HepG2 (cell line): ENCODE data around the gene RAD51AP1. TPM values are rescaled to one million over a fixed set of nuclear protein-coding genes. Genes with fewer than 3 reads are reported as not detected.
A peak's percentile ranks its signal among the peaks of the same experiment; 100 is the strongest.

Experiments
- ATAC-seq: fragments of 200-7000 bp; cut with Tn5 transposase; 3 replicates; pipeline ENCODE4 v1.9.1; 2020; ENCODE audit warnings: mild to moderate bottlenecking, moderate library complexity
- BruUV-seq: library from RNA; stranded (reverse); fragments of 400-500 nt; replicated peaks from 2 replicates; lab custom pipeline; 2021; lab: Mats Ljungman, UMichigan
- CTCF ChIA-PET: fragments of 300-600 bp; formaldehyde crosslinking; extraction: SDS; loops from one replicate; lab custom pipeline; 2021; ENCODE audit warnings: low total read pairs, inconsistent platforms, low intra/inter-chr PET ratio; lab: Yijun Ruan, JAX
- POLR2A ChIA-PET: fragments of 350-600 bp; sonication (Branson Sonifier 250); formaldehyde crosslinking; loops from one replicate; lab custom pipeline; 2020; ENCODE audit warnings: antibody characterized with exemption, inconsistent platforms; lab: Yijun Ruan, JAX
- DNase-seq: peaks from one replicate; pipeline ENCODE4 v3.0.0-alpha.2; 2015; ENCODE audit warnings: low spot score
- FAIRE-seq: peaks from 3 replicates; lab custom pipeline; 2011; peaks lifted over from hg19 to GRCh38; lab: Jason Lieb, UNC
- H2AFZ ChIP-seq: one replicate; pipeline ENCODE4 v1.6.1; 2011; ENCODE audit warnings: low read length, inconsistent platforms
- H3K27ac ChIP-seq: fragments of 300-600 bp; 3 replicates; pipeline ENCODE4 v1.8.0; 2011; ENCODE audit warnings: mixed run types, mild to moderate bottlenecking, mixed read lengths, low read length, inconsistent platforms; ENCODE audit not compliant: insufficient read depth; ENCODE audit errors: extremely low read length
- H3K27me3 ChIP-seq, 2 experiments: fragments of 200-600 bp in 1 of 2; 2 replicates in 1 of 2; 3 replicates in 1 of 2; pipeline versions ENCODE4 v1.6.0 to v1.8.0; 2011; ENCODE audit warnings: low read length in 2 of 2, mild to moderate bottlenecking in 2 of 2, moderate library complexity in 2 of 2, inconsistent platforms in 1 of 2; ENCODE audit not compliant: insufficient read depth in 2 of 2, control insufficient read depth in 1 of 2
- H3K36me3 ChIP-seq, 2 experiments: fragments of 200-600 bp in 1 of 2; replicated peaks in 1 of 2; 2 replicates in 1 of 2; 3 replicates in 1 of 2; pipeline versions ENCODE4 v1.5.1 to v1.8.0; 2011; ENCODE audit warnings: low read length in 2 of 2, inconsistent platforms in 1 of 2; ENCODE audit not compliant: insufficient read depth in 2 of 2, control insufficient read depth in 1 of 2
- H3K4me1 ChIP-seq: 2 replicates; pipeline ENCODE4 v1.5.1; 2012; ENCODE audit warnings: low read length, inconsistent platforms; ENCODE audit not compliant: insufficient read depth
- H3K4me2 ChIP-seq: 2 replicates; pipeline ENCODE4 v1.6.0; 2011; ENCODE audit warnings: low read depth, low read length, inconsistent platforms
- H3K4me3 ChIP-seq, 3 experiments: fragments of 200-600 bp in 1 of 3; sonication (generic), shearing (Covaris generic) in 1 of 3; replicated peaks in 1 of 3; 2 replicates each; pipeline ENCODE4 v1.5.1; 2011 to 2016; ENCODE audit warnings: low read length in 3 of 3, inconsistent platforms in 2 of 3, low read depth in 2 of 3, mild to moderate bottlenecking in 2 of 3, control low read depth in 1 of 3, mixed read lengths in 1 of 3; ENCODE audit not compliant: insufficient read depth in 1 of 3
- H3K79me2 ChIP-seq: one replicate; pipeline ENCODE4 v1.6.1; 2011; ENCODE audit warnings: low read length, inconsistent platforms; ENCODE audit not compliant: insufficient read depth
- H3K9ac ChIP-seq: 2 replicates; pipeline ENCODE4 v1.6.0; 2011; ENCODE audit warnings: mild to moderate bottlenecking, low read depth, low read length, inconsistent platforms; ENCODE audit not compliant: insufficient read depth
- H3K9me3 ChIP-seq: 2 replicates; pipeline ENCODE4 v1.5.1; 2012; ENCODE audit warnings: mild to moderate bottlenecking, low read length
- H4K20me1 ChIP-seq: 2 replicates; pipeline ENCODE4 v1.6.0; 2011; ENCODE audit warnings: inconsistent platforms, mild to moderate bottlenecking, low read length, moderate library complexity; ENCODE audit not compliant: insufficient read depth
- DPF2 ChIP-seq: sonication (generic); formaldehyde crosslinking; IDR thresholded peaks from 2 replicates; pipeline ENCODE4 v1.4.0; 2020; ENCODE audit warnings: mild to moderate bottlenecking, low read depth, missing genetic modification reagents, borderline replicate concordance
- HOXA7 ChIP-seq: sonication (generic); formaldehyde crosslinking; IDR thresholded peaks from 2 replicates; pipeline ENCODE4 v1.8.1; 2022; ENCODE audit warnings: mild to moderate bottlenecking, missing genetic modification reagents, moderate library complexity
- NAIF1 ChIP-seq: sonication (generic); formaldehyde crosslinking; IDR thresholded peaks from 2 replicates; pipeline ENCODE4 v1.5.0; 2020; ENCODE audit warnings: mild to moderate bottlenecking, missing genetic modification reagents, borderline replicate concordance
- SMC3 ChIP-seq: IDR thresholded peaks from 2 replicates; pipeline ENCODE4 v1.6.1; 2011; ENCODE audit warnings: low read length, improper control_type of control experiment
- SOX5 ChIP-seq: IDR thresholded peaks from 2 replicates; pipeline ENCODE4 v1.6.1; 2016; ENCODE audit warnings: borderline replicate concordance
- STAG1 ChIP-seq: sonication (generic); formaldehyde crosslinking; IDR thresholded peaks from 2 replicates; pipeline ENCODE4 v1.4.0; 2020; ENCODE audit warnings: missing genetic modification reagents
- ZNF230 ChIP-seq: sonication (generic); formaldehyde crosslinking; IDR thresholded peaks from 2 replicates; pipeline ENCODE4 v1.4.0; 2020; ENCODE audit warnings: mild to moderate bottlenecking, missing genetic modification reagents
- ZNF841 ChIP-seq: sonication (generic); formaldehyde crosslinking; IDR thresholded peaks from 2 replicates; pipeline ENCODE4 v1.8.1; 2023; ENCODE audit warnings: missing genetic modification reagents, borderline replicate concordance
- WGBS: methylation state at CpG from one replicate; pipeline ENCODE4 v1.1.6; 2017; ENCODE audit warnings: low lambda C conversion rate; 5-methylcytosine and 5-hydroxymethylcytosine counted together
- in situ Hi-C: cut with HindIII; loops from 2 replicates; pipeline ENCODE4 v1.10.0; 2017; ENCODE audit warnings: low pct_unique_long_range_greater_than_20kb; ENCODE audit not compliant: extremely low pct_ligation_motif_present
- intact Hi-C: fragments of 100-400 bp; cut with micrococcal nuclease; formaldehyde crosslinking; loops from one replicate; pipeline ENCODE4 v1.10.0; 2022; ENCODE audit not compliant: unreplicated experiment
- polyA plus RNA-seq, 8 experiments: library from polyadenylated mRNA; depleted of rRNA in 3 of 8; stranded (reverse) in 7 of 8; unstranded in 1 of 8; fragments of >200 nt; fragmentation: Illumina TruSeq in 4 of 8; extraction: Trizol in 4 of 8; gene quantifications; 2 replicates each; pipeline versions ENCODE4 v1.2.1 to v1.2.3, GENCODE V29; 2011 to 2016; ENCODE audit warnings: low read depth in 4 of 8, missing spikeins in 1 of 8, mixed read lengths in 1 of 8; ENCODE audit not compliant: insufficient read depth in 1 of 8
- total RNA-seq, 5 experiments: library from RNA; depleted of rRNA; stranded (reverse); fragments of >200 nt; fragmentation: Illumina TruSeq; extraction: Trizol; gene quantifications; 2 replicates each; pipeline ENCODE4 v1.2.3, GENCODE V29; 2016; ENCODE audit warnings: low read depth in 1 of 5
- TF ChIP-seq, protein P1 (sequence below): IDR thresholded peaks from 2 replicates; pipeline ENCODE4 v1.6.1; 2016; ENCODE audit warnings: missing biosample characterization, missing genetic modification reagents, low read depth
- TF ChIP-seq, protein P2 (sequence below): sonication (generic); formaldehyde crosslinking; IDR thresholded peaks from 2 replicates; pipeline ENCODE4 v1.8.1; 2022; ENCODE audit warnings: mild to moderate bottlenecking, missing genetic modification reagents
- TF ChIP-seq, protein P3 (sequence below): sonication (generic); formaldehyde crosslinking; IDR thresholded peaks from 2 replicates; pipeline ENCODE4 v1.8.0; 2022; ENCODE audit warnings: mild to moderate bottlenecking, missing genetic modification reagents, borderline replicate concordance
- TF ChIP-seq, protein P4 (sequence below): sonication (generic); formaldehyde crosslinking; IDR thresholded peaks from 2 replicates; pipeline ENCODE4 v1.4.0; 2020; ENCODE audit warnings: mild to moderate bottlenecking, missing genetic modification reagents

The RAD51AP1 gene
- total and polyA plus RNA-seq, 2 of the 13 experiments (the other 11 are each of a cell fraction or from before 2014, with no cell fraction given) = 16.6 to 49.3 TPM

DNA sequence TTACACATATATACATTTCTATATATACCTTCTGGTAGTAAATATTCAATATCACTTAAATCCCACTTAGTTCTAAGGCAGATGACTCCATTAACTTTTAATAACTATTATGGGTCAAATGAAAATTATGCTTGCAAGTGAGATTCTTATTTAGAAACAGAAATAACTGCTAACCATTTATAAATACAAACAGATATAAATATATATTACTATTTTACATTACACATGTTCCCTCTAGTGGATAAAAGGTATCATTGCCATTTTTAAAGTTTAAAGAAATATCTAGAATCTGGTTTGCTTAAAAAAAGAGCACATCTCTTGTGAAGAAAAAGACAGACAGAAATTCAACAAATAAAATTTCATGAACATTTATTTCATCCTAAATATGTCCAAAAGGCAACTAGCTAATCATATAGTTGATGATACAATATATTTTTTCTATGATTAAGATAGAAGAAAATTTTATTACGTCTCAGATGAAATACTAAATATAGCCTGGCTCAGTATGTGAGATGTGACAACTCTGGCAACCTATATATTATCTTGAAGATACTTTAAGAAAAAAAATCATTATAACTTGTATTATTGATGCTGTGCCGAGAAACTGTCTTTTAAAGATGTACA, 11.7 kb upstream of the RAD51AP1 start:
- intact Hi-C loops (loop anchor here (1.0 to 5.0 kb wide), 2 partner anchors 106 to 220 kb away; no protein-coding TSS in a partner anchor), in situ Hi-C loops (loop anchor here (10.0 kb wide), 1 partner anchor 172 kb away; no protein-coding TSS in a partner anchor)
- Histone ChIP-seq H3K4me3 (no peak overlapping the region), H3K4me1 (no peaks in the 10 kb centered on the region), H3K9ac (no peak overlapping the region), H2AFZ (no peak overlapping the region), H3K9me3 (no peaks in the 10 kb centered on the region), H3K79me2 (no peaks in the 10 kb centered on the region), H3K36me3 (peaks cover 0 to 10% of the 10 kb centered on the region in 2 experiments; a peak in 1 of 5 replicates), H3K27me3 (no peaks in the 10 kb centered on the region), H4K20me1 (no peaks in the 10 kb centered on the region), H3K4me2 (no peak overlapping the region), H3K27ac (no peak overlapping the region)
- POLR2A ChIA-PET = no interaction called here
- TF ChIP-seq STAG1 (CRISPR knock-in tag) (peak; percentile 58), SMC3 (0 out of 2 replicates have a peak, but pooled peaks have one; percentile 11), NAIF1 (CRISPR knock-in tag) (no peak)
- no peak for ATAC-seq
- 94% methylated on average over 2 of the region's 2 CpGs for WGBS
- no peak for FAIRE-seq
- CTCF ChIA-PET = interaction anchor here (0.9 to 3.6 kb wide), 4 partner anchors 105 to 220 kb away, joined by 3 to 37 read pairs (median 6); no protein-coding TSS in a partner anchor
- peak; percentile 5 for DNase-seq
- BruUV-seq = no TSS peak

DNA sequence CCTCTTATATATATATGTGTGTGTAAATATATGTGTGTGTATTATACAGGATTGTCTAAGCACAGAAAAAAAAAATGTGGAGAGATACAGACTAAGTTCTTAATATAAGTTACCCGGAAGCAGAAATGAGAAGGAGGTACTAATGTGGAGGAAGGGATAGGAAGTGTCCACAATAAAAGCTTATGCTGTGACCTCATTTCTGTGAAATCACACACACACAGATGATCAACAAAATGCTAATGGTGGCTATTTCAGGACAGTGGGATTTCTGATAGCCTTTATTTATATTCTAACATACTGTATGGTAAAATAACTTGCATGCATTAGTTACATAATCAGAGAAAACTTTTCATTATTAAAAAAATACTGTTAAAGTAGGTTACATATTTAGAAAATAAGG, 8.5 kb upstream of the RAD51AP1 start:
- Histone ChIP-seq H3K4me1 (no peaks in the 10 kb centered on the region), H3K27ac (no peak overlapping the region), H2AFZ (no peak overlapping the region), H3K79me2 (no peaks in the 10 kb centered on the region), H3K27me3 (no peaks in the 10 kb centered on the region), H3K4me2 (no peak overlapping the region), H3K4me3 (no peak overlapping the region), H3K9ac (no peak overlapping the region), H3K9me3 (no peaks in the 10 kb centered on the region), H3K36me3 (peaks cover 1 to 4% of the 10 kb centered on the region in 2 experiments; a peak in 2 of 5 replicates), H4K20me1 (no peaks in the 10 kb centered on the region)
- in situ Hi-C loops = loop anchor here (10.0 kb wide), 1 partner anchor 225 kb away; no protein-coding TSS in a partner anchor
- no peak for DNase-seq
- BruUV-seq = no TSS peak
- intact Hi-C loops = no loop called here
- CTCF ChIA-PET = no interaction called here
- POLR2A ChIA-PET = no interaction called here
- 100% methylated on average over 1 of the region's 1 CpG for WGBS
- no peak for FAIRE-seq
- no peak for ATAC-seq
- TF ChIP-seq ZNF230 (CRISPR knock-in tag) = no peak
- no peak for TF ChIP-seq SOX5 (CRISPR knock-in tag)
- TF ChIP-seq, protein P1, sequence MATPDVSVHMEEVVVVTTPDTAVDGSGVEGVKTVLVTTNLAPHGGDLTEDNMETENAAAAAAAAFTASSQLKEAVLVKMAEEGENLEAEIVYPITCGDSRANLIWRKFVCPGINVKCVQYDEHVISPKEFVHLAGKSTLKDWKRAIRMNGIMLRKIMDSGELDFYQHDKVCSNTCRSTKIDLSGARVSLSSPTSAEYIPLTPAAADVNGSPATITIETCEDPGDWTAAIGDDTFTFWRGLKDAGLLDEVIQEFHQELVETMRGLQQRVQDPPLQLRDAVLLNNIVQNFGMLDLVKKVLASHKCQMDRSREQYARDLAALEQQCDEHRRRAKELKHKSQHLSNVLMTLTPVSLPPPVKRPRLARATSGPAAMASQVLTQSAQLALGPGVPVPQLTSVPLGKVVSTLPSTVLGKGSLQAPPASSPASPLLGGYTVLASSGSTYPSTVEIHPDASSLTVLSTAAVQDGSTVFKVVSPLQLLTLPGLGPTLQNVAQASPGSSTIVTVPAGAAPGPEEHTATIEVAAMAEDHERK = no peak
- no peak for TF ChIP-seq HOXA7 (CRISPR knock-in tag)
- TF ChIP-seq, protein P2, sequence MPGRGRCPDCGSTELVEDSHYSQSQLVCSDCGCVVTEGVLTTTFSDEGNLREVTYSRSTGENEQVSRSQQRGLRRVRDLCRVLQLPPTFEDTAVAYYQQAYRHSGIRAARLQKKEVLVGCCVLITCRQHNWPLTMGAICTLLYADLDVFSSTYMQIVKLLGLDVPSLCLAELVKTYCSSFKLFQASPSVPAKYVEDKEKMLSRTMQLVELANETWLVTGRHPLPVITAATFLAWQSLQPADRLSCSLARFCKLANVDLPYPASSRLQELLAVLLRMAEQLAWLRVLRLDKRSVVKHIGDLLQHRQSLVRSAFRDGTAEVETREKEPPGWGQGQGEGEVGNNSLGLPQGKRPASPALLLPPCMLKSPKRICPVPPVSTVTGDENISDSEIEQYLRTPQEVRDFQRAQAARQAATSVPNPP (CRISPR knock-in tag) = no peak
- TF ChIP-seq DPF2 (CRISPR knock-in tag) = no peak
- TF ChIP-seq ZNF841 (CRISPR knock-in tag) = no peak
- TF ChIP-seq, protein P3, sequence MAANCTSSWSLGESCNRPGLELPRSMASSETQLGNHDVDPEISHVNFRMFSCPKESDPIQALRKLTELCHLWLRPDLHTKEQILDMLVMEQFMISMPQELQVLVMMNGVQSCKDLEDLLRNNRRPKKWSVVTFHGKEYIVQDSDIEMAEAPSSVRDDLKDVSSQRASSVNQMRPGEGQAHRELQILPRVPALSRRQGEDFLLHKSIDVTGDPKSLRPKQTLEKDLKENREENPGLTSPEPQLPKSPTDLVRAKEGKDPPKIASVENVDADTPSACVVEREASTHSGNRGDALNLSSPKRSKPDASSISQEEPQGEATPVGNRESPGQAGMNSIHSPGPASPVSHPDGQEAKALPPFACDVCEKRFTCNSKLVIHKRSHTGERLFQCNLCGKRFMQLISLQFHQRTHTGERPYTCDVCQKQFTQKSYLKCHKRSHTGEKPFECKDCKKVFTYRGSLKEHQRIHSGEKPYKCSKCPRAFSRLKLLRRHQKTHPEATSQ (CRISPR knock-in tag) = no peak
- TF ChIP-seq, protein P4, sequence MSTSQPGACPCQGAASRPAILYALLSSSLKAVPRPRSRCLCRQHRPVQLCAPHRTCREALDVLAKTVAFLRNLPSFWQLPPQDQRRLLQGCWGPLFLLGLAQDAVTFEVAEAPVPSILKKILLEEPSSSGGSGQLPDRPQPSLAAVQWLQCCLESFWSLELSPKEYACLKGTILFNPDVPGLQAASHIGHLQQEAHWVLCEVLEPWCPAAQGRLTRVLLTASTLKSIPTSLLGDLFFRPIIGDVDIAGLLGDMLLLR = no peak
